ENCODE results near the gene PIP4K2A. TPM values are rescaled to one million over a fixed set of nuclear protein-coding genes. Genes with fewer than 3 reads are reported as not detected.

The PIP4K2A gene
- total RNA-seq, 1 donor from 2014 or later: 34.9 TPM

GRCh38 chr10:22683140-22683389 lies 31.3 kb downstream of the PIP4K2A start:
- TF ChIP-seq, protein P1, sequence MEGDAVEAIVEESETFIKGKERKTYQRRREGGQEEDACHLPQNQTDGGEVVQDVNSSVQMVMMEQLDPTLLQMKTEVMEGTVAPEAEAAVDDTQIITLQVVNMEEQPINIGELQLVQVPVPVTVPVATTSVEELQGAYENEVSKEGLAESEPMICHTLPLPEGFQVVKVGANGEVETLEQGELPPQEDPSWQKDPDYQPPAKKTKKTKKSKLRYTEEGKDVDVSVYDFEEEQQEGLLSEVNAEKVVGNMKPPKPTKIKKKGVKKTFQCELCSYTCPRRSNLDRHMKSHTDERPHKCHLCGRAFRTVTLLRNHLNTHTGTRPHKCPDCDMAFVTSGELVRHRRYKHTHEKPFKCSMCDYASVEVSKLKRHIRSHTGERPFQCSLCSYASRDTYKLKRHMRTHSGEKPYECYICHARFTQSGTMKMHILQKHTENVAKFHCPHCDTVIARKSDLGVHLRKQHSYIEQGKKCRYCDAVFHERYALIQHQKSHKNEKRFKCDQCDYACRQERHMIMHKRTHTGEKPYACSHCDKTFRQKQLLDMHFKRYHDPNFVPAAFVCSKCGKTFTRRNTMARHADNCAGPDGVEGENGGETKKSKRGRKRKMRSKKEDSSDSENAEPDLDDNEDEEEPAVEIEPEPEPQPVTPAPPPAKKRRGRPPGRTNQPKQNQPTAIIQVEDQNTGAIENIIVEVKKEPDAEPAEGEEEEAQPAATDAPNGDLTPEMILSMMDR (IDR thresholded peaks at IDR 0.05): no peak
- intact Hi-C loops (cut with DNase I): no loop called here
- H3K27ac ChIP-seq: no peak overlapping the region
- H3K27me3 ChIP-seq: no peaks in the 10 kb centered on the region
- peaks cover 0 to 41% of the 10 kb centered on the region in 2 donors for H3K4me1 ChIP-seq
- H3K36me3 ChIP-seq: no peaks in the 10 kb centered on the region
- DNase-seq (ENCODE audit: low spot score in 2 of 2): no peak
- H3K4me3 ChIP-seq: peak overlapping the region in 1 of 2 donors; percentile 20
- no peaks in the 10 kb centered on the region for H3K9me3 ChIP-seq

DNA sequence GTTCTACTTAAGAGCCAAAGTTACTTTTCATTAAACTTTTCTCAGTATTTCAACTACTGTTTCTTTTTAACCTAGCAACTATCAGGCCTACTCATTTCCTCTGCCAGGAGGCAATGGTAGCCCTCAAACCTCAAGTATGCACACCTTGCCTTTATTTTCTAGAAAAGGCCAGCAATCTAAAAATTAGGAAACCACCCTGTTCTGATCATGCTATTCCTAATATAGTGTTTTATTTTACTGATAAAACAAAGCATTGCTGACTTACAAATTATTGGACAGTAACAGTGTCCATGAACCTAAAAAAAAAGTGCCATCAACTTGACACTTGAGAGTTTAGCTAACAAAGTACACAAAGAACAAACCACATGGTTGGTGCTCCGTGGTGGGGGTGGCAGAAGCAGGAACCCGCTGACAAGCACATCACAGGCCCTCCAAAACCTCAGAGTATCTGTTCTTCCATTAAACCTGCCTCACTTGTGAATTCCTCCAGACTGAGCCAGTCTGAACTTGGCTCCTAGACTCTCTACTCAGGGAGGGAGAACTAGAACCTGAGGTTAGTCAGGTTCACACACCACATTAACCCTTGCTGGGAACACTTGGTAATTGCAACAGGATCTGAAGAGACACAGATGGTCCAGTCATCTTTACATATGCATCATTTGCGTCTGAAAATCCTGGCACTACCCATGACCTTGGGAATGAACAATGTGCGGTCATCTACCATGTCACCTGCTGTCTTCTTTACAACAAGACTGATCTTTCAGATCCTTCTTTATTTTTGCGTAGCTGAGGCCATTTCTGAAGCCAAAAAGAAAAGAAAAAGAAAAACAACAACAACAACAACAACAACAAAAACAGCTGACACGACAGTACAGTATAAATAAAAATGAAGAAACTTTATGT lies 31.9 kb downstream of the PIP4K2A start:
- Histone ChIP-seq H3K9me3 (no peaks in the 10 kb centered on the region), H3K4me3 (no peak overlapping the region), H3K27ac (no peak overlapping the region), H3K4me1 (peaks cover 0 to 41% of the 10 kb centered on the region in 2 donors), H3K36me3 (no peaks in the 10 kb centered on the region), H3K27me3 (no peaks in the 10 kb centered on the region)
- TF ChIP-seq, protein P1 (IDR thresholded peaks at IDR 0.05): no peak
- DNase-seq (ENCODE audit: low spot score in 2 of 2): no peak
- intact Hi-C loops (cut with DNase I): no loop called here

DNA sequence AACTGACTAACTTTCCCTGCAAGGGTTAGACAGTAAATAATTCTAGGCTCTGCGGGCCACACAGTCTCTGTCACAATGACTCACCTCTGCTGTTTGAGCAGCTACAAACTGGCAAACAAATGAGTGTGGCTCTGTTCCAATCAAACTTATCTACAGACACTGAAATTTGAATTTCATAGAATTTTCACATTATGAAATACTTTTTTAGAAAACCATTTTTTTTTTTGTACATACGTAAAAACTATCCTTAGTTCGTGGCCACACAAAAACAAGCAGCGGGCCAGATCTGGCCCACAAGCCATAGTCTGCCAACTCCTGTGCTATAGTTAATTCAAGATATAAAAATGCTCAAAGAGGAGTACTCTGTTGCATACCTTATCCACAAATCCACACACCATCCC lies 32.6 kb downstream of the PIP4K2A start:
- no peaks in the 10 kb centered on the region for H3K27me3 ChIP-seq
- H3K36me3 ChIP-seq: no peaks in the 10 kb centered on the region
- H3K4me1 ChIP-seq: peaks cover 0 to 41% of the 10 kb centered on the region in 2 donors
- no peak overlapping the region for H3K27ac ChIP-seq
- H3K9me3 ChIP-seq: no peaks in the 10 kb centered on the region
- H3K4me3 ChIP-seq: no peak overlapping the region
- intact Hi-C loops (cut with DNase I): no loop called here
- DNase-seq (ENCODE audit: low spot score in 2 of 2): no peak
- TF ChIP-seq, protein P1 (IDR thresholded peaks at IDR 0.05): no peak

- intact Hi-C loops (cut with DNase I): no loop called here
- no peak overlapping the region for H3K4me3 ChIP-seq
- TF ChIP-seq, protein P1 (IDR thresholded peaks at IDR 0.05): no peak
- no peak overlapping the region for H3K27ac ChIP-seq
- no peaks in the 10 kb centered on the region for H3K9me3 ChIP-seq
- no peaks in the 10 kb centered on the region for H3K27me3 ChIP-seq
- no peak for DNase-seq (ENCODE audit: low spot score in 2 of 2)
- H3K36me3 ChIP-seq: no peaks in the 10 kb centered on the region
- H3K4me1 ChIP-seq: peaks cover 0 to 41% of the 10 kb centered on the region in 2 donors
These were observed 33.1 kb downstream of the PIP4K2A start for GRCh38 chr10:22681301-22681700.

DNA sequence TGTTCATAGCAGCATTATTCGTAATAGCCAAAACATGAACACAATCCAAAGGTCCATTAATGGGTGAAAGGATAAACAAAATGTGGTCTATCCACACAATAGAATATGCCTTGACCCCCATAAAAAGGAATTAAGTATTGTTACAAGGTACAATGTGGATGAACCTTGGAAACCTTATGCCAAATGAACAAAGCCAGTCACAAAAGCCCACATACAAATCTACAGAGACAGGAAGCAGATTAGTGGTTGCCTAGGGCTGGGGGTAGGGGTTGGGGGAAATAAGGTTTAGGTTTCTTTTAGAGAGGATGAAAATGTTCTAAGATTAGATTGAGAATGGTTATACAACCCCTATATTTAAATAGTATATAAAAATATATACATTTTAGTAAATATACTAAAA lies 34.8 kb downstream of the PIP4K2A start:
- Histone ChIP-seq H3K27ac (no peak overlapping the region), H3K9me3 (no peaks in the 10 kb centered on the region), H3K4me3 (no peak overlapping the region), H3K27me3 (no peaks in the 10 kb centered on the region), H3K36me3 (no peaks in the 10 kb centered on the region), H3K4me1 (peaks cover 0 to 34% of the 10 kb centered on the region in 2 donors)
- DNase-seq (ENCODE audit: low spot score in 2 of 2): no peak
- intact Hi-C loops (cut with DNase I): no loop called here
- TF ChIP-seq, protein P1 (IDR thresholded peaks at IDR 0.05): no peak
